ENCODE results near the gene PHKB. TPM values are rescaled to one million over a fixed set of nuclear protein-coding genes. Genes with fewer than 3 reads are reported as not detected.

The PHKB gene
- total RNA-seq, 1 donor from 2014 or later, result 110 TPM

DNA sequence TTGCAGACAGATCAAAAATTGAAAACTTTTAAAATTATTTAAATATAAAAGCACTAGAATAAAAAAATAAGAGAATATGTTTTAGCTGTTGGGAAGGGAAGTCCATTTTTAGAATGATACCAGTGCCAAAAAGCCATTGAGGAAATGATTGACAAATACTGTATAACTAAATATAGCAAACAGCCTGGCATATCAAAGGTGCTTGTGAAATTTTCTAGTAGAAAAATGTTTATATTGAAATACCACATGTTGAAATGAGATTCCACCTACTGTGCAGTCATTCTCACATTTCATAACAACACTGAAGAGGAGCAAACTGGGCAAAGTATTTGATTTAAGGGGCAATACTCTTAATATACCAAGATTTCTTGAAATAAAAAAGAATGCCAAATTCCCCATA lies 183.5 kb downstream of the PHKB start:
- Mint-ChIP-seq H3K4me1 (no peaks in the 10 kb centered on the region), H3K27me3 (no peaks in the 10 kb centered on the region), H3K27ac (no peak overlapping the region), H3K36me3 (ENCODE audit: low read depth) (peaks cover 66% of the 10 kb centered on the region), H3K9me3 (no peaks in the 10 kb centered on the region), H3K4me3 (no peak overlapping the region)
- DNase-seq, result no peak
- POLR2A ChIA-PET, result no interaction called here
- no peak for ATAC-seq (ENCODE audit: low read depth)
- TF ChIP-seq CTCF (IDR thresholded peaks at IDR 0.05), result no peak
- intact Hi-C loops (cut with micrococcal nuclease), result no loop called here
- CTCF ChIA-PET, result no interaction called here

DNA sequence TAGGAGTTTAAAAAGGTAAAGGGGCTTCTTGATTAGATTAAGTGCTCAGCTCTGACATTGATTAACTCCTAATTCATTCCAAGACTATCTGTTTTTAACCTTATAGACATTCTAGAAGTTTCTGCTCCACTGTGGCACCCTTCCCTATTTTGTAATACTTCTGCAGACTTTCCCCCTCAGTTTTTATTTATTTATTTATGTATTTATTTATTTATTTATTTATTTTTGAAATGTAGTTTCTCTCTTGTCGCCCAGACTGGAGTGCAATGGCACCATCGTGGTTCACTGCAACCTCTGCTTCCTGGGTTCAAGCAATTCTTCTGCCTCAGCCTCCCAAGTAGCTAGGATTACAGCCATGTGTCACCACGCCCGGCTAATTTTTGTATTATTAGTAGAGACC lies 185.8 kb downstream of the PHKB start:
- no peak for TF ChIP-seq CTCF (IDR thresholded peaks at IDR 0.05)
- ChIA-PET POLR2A (no interaction called here), CTCF (no interaction called here)
- ATAC-seq (ENCODE audit: low read depth), result no peak
- peaks cover 75% of the 10 kb centered on the region for H3K36me3 Mint-ChIP-seq (ENCODE audit: low read depth)
- no peak overlapping the region for H3K27ac Mint-ChIP-seq
- no peak overlapping the region for H3K4me3 Mint-ChIP-seq
- H3K9me3 Mint-ChIP-seq, result no peaks in the 10 kb centered on the region
- no peaks in the 10 kb centered on the region for H3K27me3 Mint-ChIP-seq
- no peaks in the 10 kb centered on the region for H3K4me1 Mint-ChIP-seq
- DNase-seq, result no peak
- intact Hi-C loops (cut with micrococcal nuclease), result no loop called here

GRCh38 chr16:47657032-47657431 lies 195.9 kb downstream of the PHKB start:
- H3K27me3 Mint-ChIP-seq, result no peaks in the 10 kb centered on the region
- peaks cover 1% of the 10 kb centered on the region for H3K9me3 Mint-ChIP-seq
- H3K4me1 Mint-ChIP-seq, result no peaks in the 10 kb centered on the region
- DNase-seq (no peak), ATAC-seq (ENCODE audit: low read depth) (no peak)
- no peak overlapping the region for H3K4me3 Mint-ChIP-seq
- no peak for TF ChIP-seq CTCF (IDR thresholded peaks at IDR 0.05)
- H3K36me3 Mint-ChIP-seq (ENCODE audit: low read depth), result peaks cover 67% of the 10 kb centered on the region
- CTCF ChIA-PET, result no interaction called here
- no peak overlapping the region for H3K27ac Mint-ChIP-seq
- POLR2A ChIA-PET, result no interaction called here
- intact Hi-C loops (cut with micrococcal nuclease), result loop anchor here (10.0 kb wide), 1 partner anchor 192 kb away; the partner anchor contains the start of genes ITFG1 and PHKB

- ATAC-seq (ENCODE audit: low read depth) (no peak), DNase-seq (no peak)
- peaks cover 1% of the 10 kb centered on the region for H3K9me3 Mint-ChIP-seq
- ChIA-PET CTCF (no interaction called here), POLR2A (no interaction called here)
- H3K27me3 Mint-ChIP-seq, result no peaks in the 10 kb centered on the region
- peaks cover 62% of the 10 kb centered on the region for H3K36me3 Mint-ChIP-seq (ENCODE audit: low read depth)
- no peak overlapping the region for H3K4me3 Mint-ChIP-seq
- intact Hi-C loops (cut with micrococcal nuclease), result loop anchor here (10.0 kb wide), 1 partner anchor 193 kb away; the partner anchor contains the start of genes ITFG1 and PHKB
- H3K27ac Mint-ChIP-seq, result no peak overlapping the region
- H3K4me1 Mint-ChIP-seq, result no peaks in the 10 kb centered on the region
- TF ChIP-seq CTCF (IDR thresholded peaks at IDR 0.05), result no peak
Observed at GRCh38 chr16:47657977-47658376, 196.8 kb downstream of the PHKB start.

- Mint-ChIP-seq H3K4me3 (no peak overlapping the region), H3K9me3 (no peaks in the 10 kb centered on the region), H3K27me3 (no peaks in the 10 kb centered on the region), H3K36me3 (ENCODE audit: low read depth) (peaks cover 63% of the 10 kb centered on the region), H3K27ac (no peak overlapping the region), H3K4me1 (no peaks in the 10 kb centered on the region)
- DNase-seq (no peak), ATAC-seq (ENCODE audit: low read depth) (no peak)
- ChIA-PET POLR2A (no interaction called here), CTCF (no interaction called here)
- intact Hi-C loops (cut with micrococcal nuclease), result loop anchor here (5.0 kb wide), 1 partner anchor 403 kb away; no protein-coding TSS in a partner anchor
- no peak for TF ChIP-seq CTCF (IDR thresholded peaks at IDR 0.05)
Observed at GRCh38 chr16:47660540-47660939, 199.4 kb downstream of the PHKB start.
